MM.1S (cell line): Measurements from ENCODE around the gene C19orf25.
A peak's percentile ranks its signal among the peaks of the same experiment; 100 is the strongest.
"Not testable (repeated sequence)": the region's sequence is repeated elsewhere in the genome, so short reads cannot be mapped to it uniquely, and the experiment has no call there.

Experiments used
- DNase-seq: peaks from one replicate; pipeline ENCODE4 v3.0.0-alpha.2; 2015
- H2AFZ ChIP-seq: fragments of 300-600 bp; sonication (generic); 2 replicates; pipeline ENCODE4 v1.6.0; 2016; ENCODE audit warnings: antibody characterized with exemption, low read length
- H3F3A ChIP-seq: fragments of 300-600 bp; sonication (generic); 2 replicates; pipeline ENCODE4 v1.6.1; 2016; ENCODE audit warnings: mild to moderate bottlenecking, antibody characterized with exemption, low read length, moderate library complexity, mixed read lengths; ENCODE audit not compliant: insufficient read depth
- H3K27ac ChIP-seq: fragments of 300-600 bp; sonication (generic); 2 replicates; pipeline ENCODE4 v1.5.1; 2016; ENCODE audit warnings: mild to moderate bottlenecking, low read length
- H3K27me3 ChIP-seq: fragments of 300-600 bp; sonication (generic); replicated peaks from 2 replicates; pipeline ENCODE4 v1.6.0; 2016; ENCODE audit warnings: low read length; ENCODE audit not compliant: insufficient read depth
- H3K36me3 ChIP-seq: fragments of 300-600 bp; sonication (generic); replicated peaks from 2 replicates; pipeline ENCODE4 v1.6.1; 2016; ENCODE audit warnings: mild to moderate bottlenecking, low read length, mixed read lengths; ENCODE audit not compliant: insufficient read depth
- H3K4me1 ChIP-seq: fragments of 300-600 bp; sonication (generic); 2 replicates; pipeline ENCODE4 v1.6.1; 2016; ENCODE audit warnings: low read length, mixed read lengths
- H3K4me2 ChIP-seq: fragments of 300-600 bp; sonication (generic); 2 replicates; pipeline ENCODE4 v1.6.0; 2016; ENCODE audit warnings: low read depth, low read length
- H3K4me3 ChIP-seq: fragments of 300-600 bp; sonication (generic); 2 replicates; pipeline ENCODE4 v1.5.1; 2016; ENCODE audit warnings: low read length, mixed read lengths
- H3K79me2 ChIP-seq: fragments of 300-600 bp; sonication (generic); 2 replicates; pipeline ENCODE4 v1.6.1; 2016; ENCODE audit warnings: mixed run types, low read length, mixed read lengths
- H3K9ac ChIP-seq: fragments of 300-600 bp; sonication (generic); 2 replicates; pipeline ENCODE4 v1.6.1; 2016; ENCODE audit warnings: low read length, mixed read lengths
- H3K9me2 ChIP-seq: fragments of 300-600 bp; sonication (generic); replicated peaks from 2 replicates; pipeline ENCODE4 v1.6.1; 2016; ENCODE audit warnings: mild to moderate bottlenecking, low read length, mixed read lengths; ENCODE audit not compliant: insufficient read depth
- H3K9me3 ChIP-seq: fragments of 300-600 bp; sonication (generic); replicated peaks from 2 replicates; pipeline ENCODE4 v1.6.1; 2016; ENCODE audit warnings: mild to moderate bottlenecking, low read length, mixed read lengths; ENCODE audit not compliant: insufficient read depth
- H4K20me1 ChIP-seq: fragments of 300-600 bp; sonication (generic); 2 replicates; pipeline ENCODE4 v1.6.1; 2016; ENCODE audit warnings: mild to moderate bottlenecking, low read length, moderate library complexity, mixed read lengths; ENCODE audit not compliant: insufficient read depth
- CTCF ChIP-seq: fragments of 300-600 bp; sonication (generic); IDR thresholded peaks from 2 replicates; pipeline ENCODE4 v1.5.1; 2016; ENCODE audit warnings: antibody characterized with exemption, low read length, mixed read lengths
- EZH2 ChIP-seq: fragments of 300-600 bp; sonication (generic); optimal IDR thresholded peaks from 2 replicates; pipeline ENCODE3; 2017; ENCODE audit warnings: low read depth, mild to moderate bottlenecking, antibody characterized with exemption, low read length, mixed read lengths
- EZH2phosphoT487 ChIP-seq: fragments of 300-600 bp; sonication (generic); IDR thresholded peaks from 2 replicates; pipeline ENCODE4 v1.6.1; 2018; ENCODE audit warnings: antibody characterized with exemption, low read length

Gene C19orf25

GRCh38 chr19:1445185-1445931, 33.7 kb downstream of the C19orf25 start:
- Histone ChIP-seq H3K9ac (peak overlapping the region; percentile 13; the same call in 1 of the 2 replicates), H3K4me1 (peaks cover 35% of the 10 kb centered on the region), H3K4me3 (peak overlapping the region; percentile 51), H3K27me3 (peaks cover 45% of the 10 kb centered on the region), H4K20me1 (peaks cover 10% of the 10 kb centered on the region), H3K27ac (no peak overlapping the region), H3K79me2 (peaks cover 10% of the 10 kb centered on the region), H3F3A (peaks cover 54% of the 10 kb centered on the region), H3K4me2 (peak overlapping the region; percentile 68), H3K9me2 (no peaks in the 10 kb centered on the region), H2AFZ (peak overlapping the region; percentile 69), H3K36me3 (peaks cover 13% of the 10 kb centered on the region), H3K9me3 (no peaks in the 10 kb centered on the region)
- DNase-seq = peak; percentile 78
- TF ChIP-seq EZH2phosphoT487 = no peak
- TF ChIP-seq CTCF = peak; percentile 98
- peak; percentile 31 for TF ChIP-seq EZH2

GRCh38 chr19:1441677-1442438, 37.2 kb downstream of the C19orf25 start:
- no peak for TF ChIP-seq EZH2phosphoT487
- no peak for TF ChIP-seq EZH2
- Histone ChIP-seq H3K9me2 (no peaks in the 10 kb centered on the region), H3K9ac (no peak overlapping the region), H3K79me2 (peaks cover 32% of the 10 kb centered on the region), H3F3A (peaks cover 68% of the 10 kb centered on the region), H3K27ac (peak overlapping the region; percentile 61; the same call in 1 of the 2 replicates), H3K9me3 (no peaks in the 10 kb centered on the region), H2AFZ (no peak overlapping the region), H3K4me1 (peaks cover 49% of the 10 kb centered on the region), H3K27me3 (peaks cover 12% of the 10 kb centered on the region), H4K20me1 (peaks cover 22% of the 10 kb centered on the region), H3K4me3 (no peak overlapping the region), H3K36me3 (peaks cover 14% of the 10 kb centered on the region), H3K4me2 (0 out of 2 replicates have a peak overlapping the region, but pooled peaks have one; percentile 3)
- DNase-seq = no peak

- Histone ChIP-seq H3K9ac (no peak overlapping the region), H3K4me2 (no peak overlapping the region), H3F3A (peaks cover 74% of the 10 kb centered on the region), H3K27ac (no peak overlapping the region), H3K9me3 (no peaks in the 10 kb centered on the region), H3K27me3 (peaks cover 5% of the 10 kb centered on the region; the same call in 1 of the 2 replicates), H3K36me3 (peaks cover 14% of the 10 kb centered on the region), H3K9me2 (no peaks in the 10 kb centered on the region), H3K79me2 (peaks cover 32% of the 10 kb centered on the region), H4K20me1 (peaks cover 22% of the 10 kb centered on the region), H3K4me3 (no peak overlapping the region), H2AFZ (no peak overlapping the region), H3K4me1 (peaks cover 49% of the 10 kb centered on the region)
- no peak for TF ChIP-seq EZH2
- no peak for DNase-seq
These were observed 38.0 kb downstream of the C19orf25 start for GRCh38 chr19:1441022-1441426.

- H3K4me2 ChIP-seq = peak overlapping the region; percentile 56; the same call in 1 of the 2 replicates
- H3K9me3 ChIP-seq = no peaks in the 10 kb centered on the region
- no peak overlapping the region for H3K9ac ChIP-seq
- H3K4me3 ChIP-seq = no peak overlapping the region
- H3K9me2 ChIP-seq = no peaks in the 10 kb centered on the region
- H3K27me3 ChIP-seq = peaks cover 2% of the 10 kb centered on the region; the same call in 1 of the 2 replicates
- TF ChIP-seq CTCF (no peak), EZH2 (no peak), EZH2phosphoT487 (no peak)
- peaks cover 79% of the 10 kb centered on the region for H3F3A ChIP-seq
- peaks cover 47% of the 10 kb centered on the region for H3K4me1 ChIP-seq
- peaks cover 14% of the 10 kb centered on the region for H3K36me3 ChIP-seq
- no peak overlapping the region for H3K27ac ChIP-seq
- peaks cover 32% of the 10 kb centered on the region for H3K79me2 ChIP-seq
- H2AFZ ChIP-seq = no peak overlapping the region
- H4K20me1 ChIP-seq = peaks cover 22% of the 10 kb centered on the region
- DNase-seq = no peak
These were observed 38.6 kb downstream of the C19orf25 start for GRCh38 chr19:1440418-1440801.

GRCh38 chr19:1439525-1440417, 39.2 kb downstream of the C19orf25 start:
- DNase-seq = not testable (repeated sequence)

More at GRCh38 chr19:1439525-1440417, 39.2 kb downstream of the C19orf25 start:
- Histone ChIP-seq H4K20me1 (peaks cover 22% of the 10 kb centered on the region), H3F3A (peaks cover 75% of the 10 kb centered on the region), H3K9ac (peak overlapping the region; percentile 93), H3K4me2 (peak overlapping the region; percentile 56), H3K79me2 (peaks cover 32% of the 10 kb centered on the region), H3K36me3 (peaks cover 14% of the 10 kb centered on the region), H3K4me3 (peak overlapping the region; percentile 78), H3K4me1 (peaks cover 44% of the 10 kb centered on the region)
- not testable (repeated sequence) for H3K9me3 ChIP-seq, H3K27me3 ChIP-seq, H3K27ac ChIP-seq, H2AFZ ChIP-seq, H3K9me2 ChIP-seq
